Endothelial cell (in vitro differentiated cells): ENCODE data around the gene GMCL1. TPM values are rescaled to one million over a fixed set of nuclear protein-coding genes. Genes with fewer than 3 reads are reported as not detected.
"Not testable (repeated sequence)": the region's sequence is repeated elsewhere in the genome, so short reads cannot be mapped to it uniquely, and the experiment has no call there.

ENCODE experiments used
- DNase-seq: peaks from one replicate; pipeline ENCODE4 v3.0.0; 2021; ENCODE audit warnings: low spot score
- H3K27ac Mint-ChIP-seq: one replicate; pipeline ENCODE4 v1.8.0; 2021; ENCODE audit warnings: mixed read lengths, inconsistent platforms; ENCODE audit not compliant: unreplicated experiment
- H3K27me3 Mint-ChIP-seq: one replicate; pipeline ENCODE4 v1.8.0; 2021; ENCODE audit warnings: mild to moderate bottlenecking, moderate library complexity, mixed read lengths, inconsistent platforms; ENCODE audit not compliant: unreplicated experiment
- H3K36me3 Mint-ChIP-seq: one replicate; pipeline ENCODE4 v1.8.0; 2021; ENCODE audit warnings: mild to moderate bottlenecking, low read depth, mixed read lengths, inconsistent platforms; ENCODE audit not compliant: unreplicated experiment
- H3K4me1 Mint-ChIP-seq: one replicate; pipeline ENCODE4 v1.8.0; 2021; ENCODE audit warnings: mild to moderate bottlenecking, mixed read lengths, inconsistent platforms; ENCODE audit not compliant: unreplicated experiment
- H3K4me3 Mint-ChIP-seq: one replicate; pipeline ENCODE4 v1.8.0; 2021; ENCODE audit warnings: mild to moderate bottlenecking, mixed read lengths, inconsistent platforms; ENCODE audit not compliant: unreplicated experiment
- H3K9me3 Mint-ChIP-seq: one replicate; pipeline ENCODE4 v1.8.0; 2021; ENCODE audit warnings: mixed read lengths, inconsistent platforms; ENCODE audit not compliant: unreplicated experiment
- CTCF ChIP-seq: fragments of 200-600 bp; sonication (generic); IDR thresholded peaks from one replicate; pipeline ENCODE4 v1.5.0; 2021; ENCODE audit warnings: antibody characterized with exemption; ENCODE audit not compliant: unreplicated experiment
- total RNA-seq: library from RNA; stranded (reverse); fragmentation: NEBNext Ultra II Directional; extraction: Animal tissue kit (Norgen Biotek cat#: 25700); gene quantifications from one replicate; pipeline ENCODE4 v1.2.1, GENCODE V29; 2021; ENCODE audit not compliant: unreplicated experiment

The GMCL1 gene
- total RNA-seq, 1 donor from 2014 or later = 8.6 TPM

GRCh38 chr2:69893684-69894551 lies 64.5 kb downstream of the GMCL1 start, which contains the start of gene SNRNP27:
TSS of gene SNRNP27 (plus strand) at chr2:69893956. CDS start at chr2:69893985, 29 bp downstream.
- Mint-ChIP-seq H3K27ac (peak within 1 kb of the TSS; percentile 97), H3K36me3 (peaks cover 8% of the 10 kb centered on the region), H3K9me3 (no peaks in the 10 kb centered on the region), H3K4me3 (peak within 1 kb of the TSS; percentile 96), H3K27me3 (peaks cover 1% of the 10 kb centered on the region), H3K4me1 (peaks cover 4% of the 10 kb centered on the region)
- TF ChIP-seq CTCF = no peak
- DNase-seq = peak; percentile 65

GRCh38 chr2:69894737-69895136 lies 65.3 kb downstream of the GMCL1 start:
- not testable (repeated sequence) for H3K4me1 Mint-ChIP-seq, H3K36me3 Mint-ChIP-seq, H3K27me3 Mint-ChIP-seq, H3K9me3 Mint-ChIP-seq, DNase-seq
- peak overlapping the region; percentile 9 for H3K27ac Mint-ChIP-seq
- peak overlapping the region; percentile 44 for H3K4me3 Mint-ChIP-seq

- Mint-ChIP-seq H3K9me3 (no peaks in the 10 kb centered on the region), H3K36me3 (peaks cover 11% of the 10 kb centered on the region), H3K4me3 (no peak overlapping the region), H3K4me1 (peaks cover 22% of the 10 kb centered on the region), H3K27me3 (peaks cover 1% of the 10 kb centered on the region), H3K27ac (no peak overlapping the region)
- TF ChIP-seq CTCF = no peak
- no peak for DNase-seq
These were observed 72.9 kb downstream of the GMCL1 start for GRCh38 chr2:69902213-69902922.

GRCh38 chr2:69907216-69907615 lies 77.8 kb downstream of the GMCL1 start:
- Mint-ChIP-seq H3K4me1 (peaks cover 11% of the 10 kb centered on the region), H3K27me3 (no peaks in the 10 kb centered on the region), H3K9me3 (no peaks in the 10 kb centered on the region), H3K36me3 (peaks cover 6% of the 10 kb centered on the region), H3K27ac (no peak overlapping the region), H3K4me3 (no peak overlapping the region)
- DNase-seq = no peak
- TF ChIP-seq CTCF = no peak

GRCh38 chr2:69911985-69912563 lies 82.6 kb downstream of the GMCL1 start:
- TF ChIP-seq CTCF = peak; percentile 44
- Mint-ChIP-seq H3K36me3 (peaks cover 6% of the 10 kb centered on the region), H3K27me3 (peaks cover 6% of the 10 kb centered on the region), H3K27ac (no peak overlapping the region), H3K4me1 (no peaks in the 10 kb centered on the region), H3K4me3 (no peak overlapping the region), H3K9me3 (no peaks in the 10 kb centered on the region)
- no peak for DNase-seq
